HG02759 (cell line): ENCODE results near the gene CA11.

Source experiments
- ATAC-seq: cut with Tn5 transposase; IDR thresholded peaks from one replicate; pipeline ENCODE4 v1.9.1; 2021; ENCODE audit warnings: mild to moderate bottlenecking, moderate library complexity; ENCODE audit not compliant: unreplicated experiment

CA11 gene

GRCh38 chr19:48614436-48615230 is 31.4 kb downstream of the CA11 start, which contains the start of gene FAM83E:
Gene FAM83E, minus strand, starts transcription at chr19:48615076. Its CDS starts 1,704 bp downstream, at chr19:48613372.
- no peak for ATAC-seq

GRCh38 chr19:48613852-48614435 is 32.0 kb downstream of the CA11 start:
- ATAC-seq, result no peak

GRCh38 chr19:48613024-48613851 is 32.7 kb downstream of the CA11 start:
- no peak for ATAC-seq

- ATAC-seq, result no peak
Observed at GRCh38 chr19:48611872-48612271, 34.1 kb downstream of the CA11 start.

GRCh38 chr19:48609571-48610108 is 36.3 kb downstream of the CA11 start:
- no peak for ATAC-seq

- ATAC-seq, result peak; percentile 52
Observed at GRCh38 chr19:48608798-48609263, 37.2 kb downstream of the CA11 start.

- no peak for ATAC-seq
Observed at GRCh38 chr19:48607359-48607755, 38.6 kb downstream of the CA11 start.

GRCh38 chr19:48606463-48607358 is 39.3 kb downstream of the CA11 start, which contains the start of gene SPACA4:
Gene SPACA4, plus strand, starts transcription at chr19:48606742. Its CDS starts 237 bp downstream, at chr19:48606979.
- no peak for ATAC-seq

DNA sequence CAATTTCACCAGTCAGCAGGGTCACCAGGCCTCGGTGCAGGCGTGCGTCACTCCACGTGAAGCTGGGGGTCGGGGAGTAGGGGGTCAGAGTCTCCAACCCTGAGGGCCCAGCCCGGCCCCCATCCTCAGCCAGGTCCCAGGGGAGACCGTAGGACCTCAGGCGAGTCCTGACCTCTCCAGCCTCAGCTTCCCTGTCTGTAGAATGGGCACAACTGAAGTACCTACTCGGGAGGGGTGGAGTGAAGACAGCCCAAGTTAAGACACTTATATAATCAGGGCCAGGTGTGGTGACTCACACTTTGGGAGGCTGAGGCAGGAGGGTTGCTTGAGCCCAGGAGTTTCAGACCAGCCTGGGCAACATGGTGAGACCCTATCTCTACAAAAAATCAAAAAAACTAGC is 42.1 kb downstream of the CA11 start:
- ATAC-seq, result no peak

GRCh38 chr19:48603449-48603848 is 42.5 kb downstream of the CA11 start:
- ATAC-seq, result no peak

- ATAC-seq, result no peak
Observed at GRCh38 chr19:48603001-48603400, 43.0 kb downstream of the CA11 start.

GRCh38 chr19:48600679-48601417 is 45.1 kb downstream of the CA11 start:
- ATAC-seq, result no peak

- ATAC-seq, result no peak
Observed at GRCh38 chr19:48598996-48599700, 46.8 kb downstream of the CA11 start.

DNA sequence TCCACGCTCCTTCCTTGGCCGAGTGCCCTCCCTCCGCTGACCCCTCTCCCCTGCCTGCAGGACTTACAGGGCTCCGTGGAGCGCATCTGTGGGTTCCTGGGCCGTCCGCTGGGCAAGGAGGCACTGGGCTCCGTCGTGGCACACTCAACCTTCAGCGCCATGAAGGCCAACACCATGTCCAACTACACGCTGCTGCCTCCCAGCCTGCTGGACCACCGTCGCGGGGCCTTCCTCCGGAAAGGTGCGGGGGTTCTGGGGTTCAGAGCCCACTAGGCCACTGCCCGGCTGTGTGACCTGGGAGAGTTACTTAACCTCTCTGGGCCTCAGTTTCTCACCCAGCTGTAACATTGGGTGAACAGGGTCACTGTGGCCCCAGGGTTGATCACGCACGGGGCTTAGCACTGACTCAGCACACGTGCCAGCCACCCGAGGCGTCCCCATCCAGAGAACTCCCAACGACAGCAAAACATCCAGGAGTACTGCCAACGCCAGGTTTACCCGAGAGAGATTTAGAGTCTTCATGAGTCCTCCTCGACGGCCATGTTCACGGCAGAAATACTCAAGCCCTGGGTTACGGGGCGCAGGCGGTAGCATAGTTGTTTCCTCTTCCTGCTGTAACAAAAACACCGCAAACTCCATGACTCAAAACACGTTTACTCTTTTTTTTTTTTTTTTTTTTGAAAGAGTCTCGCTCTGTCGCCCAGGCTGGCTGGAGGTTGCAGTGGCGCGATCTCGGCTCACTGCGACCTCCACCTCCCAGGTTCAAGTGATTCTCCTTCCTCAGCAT is 49.1 kb downstream of the CA11 start:
- no peak for ATAC-seq

- ATAC-seq, result no peak
Observed at GRCh38 chr19:48596237-48596636, 49.8 kb downstream of the CA11 start.

DNA sequence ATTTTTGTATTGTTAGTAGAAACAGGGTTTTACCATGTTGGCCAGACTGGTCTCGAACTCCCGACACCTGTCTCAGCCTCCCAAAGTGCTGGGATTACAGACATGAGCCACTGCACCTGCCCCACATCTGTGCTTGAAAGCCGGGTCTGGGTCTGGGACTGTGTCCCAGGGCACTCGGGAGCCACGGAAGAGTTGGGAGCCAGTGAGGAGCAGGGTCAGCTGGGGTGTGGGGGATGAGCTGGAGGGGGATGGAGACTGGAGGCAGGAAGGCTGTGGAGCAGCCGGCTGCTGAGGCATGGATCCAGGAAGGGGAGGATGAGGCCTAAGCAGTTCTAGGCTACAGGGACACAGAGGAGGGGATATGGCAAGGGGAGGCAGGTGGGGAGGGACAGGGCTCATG is 50.2 kb downstream of the CA11 start:
- ATAC-seq, result no peak

DNA sequence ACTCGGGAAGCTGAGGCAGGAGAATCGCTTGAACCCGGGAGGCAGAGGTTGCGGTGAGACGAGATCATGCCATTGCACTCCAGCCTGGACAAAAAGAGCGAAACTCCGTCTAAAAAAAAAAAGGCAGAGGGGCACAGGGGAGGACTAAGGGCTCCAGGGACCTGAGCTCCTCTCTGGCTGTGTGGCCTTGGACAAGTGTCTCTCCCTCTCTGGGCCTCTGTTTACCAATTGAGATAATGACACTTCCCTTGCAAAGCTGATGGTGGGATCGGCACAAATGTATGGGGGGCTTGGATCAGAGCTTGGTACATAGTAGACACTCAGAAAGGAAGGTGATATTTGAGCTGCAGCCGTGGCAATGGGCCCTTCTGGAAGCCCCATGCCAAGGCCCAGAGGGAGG is 50.8 kb downstream of the CA11 start:
- no peak for ATAC-seq

- no peak for ATAC-seq
Observed at GRCh38 chr19:48591021-48591420, 55.0 kb downstream of the CA11 start.
